A549 (cell line): ENCODE measurements around the gene BICC1. TPM values are rescaled to one million over a fixed set of nuclear protein-coding genes. Genes with fewer than 3 reads are reported as not detected.
A peak's percentile ranks its signal among the peaks of the same experiment; 100 is the strongest.

Experiments used
- ATAC-seq, 2 experiments: fragments of 200-7000 bp in 1 of 2; fragments of >200 bp in 1 of 2; cut with Nextera tagmentation in 1 of 2; cut with Tn5 transposase in 1 of 2; 3 replicates each; pipeline versions ENCODE4 v1.8.0 to v1.9.1; 2018 to 2020; ENCODE audit warnings: mild to moderate bottlenecking in 1 of 2, moderate library complexity in 1 of 2
- CTCF ChIA-PET: fragments of 300-600 bp; sonication (Branson Sonifier 250); formaldehyde crosslinking; extraction: SDS; loops from one replicate; lab custom pipeline; 2021; ENCODE audit warnings: antibody characterized with exemption, inconsistent platforms; lab: Yijun Ruan, JAX
- POLR2A ChIA-PET: fragments of 350-600 bp; formaldehyde crosslinking; extraction: SDS; loops from one replicate; lab custom pipeline; 2021; ENCODE audit warnings: antibody characterized with exemption, inconsistent platforms; lab: Yijun Ruan, JAX
- DNase-seq, 2 experiments: peaks; one replicate each; pipeline versions ENCODE4 v3.0.0 to v3.0.0-alpha.2; 2011 to 2016; ENCODE audit warnings: low read depth in 1 of 2, low spot score in 1 of 2
- FAIRE-seq: peaks from 2 replicates; lab custom pipeline; 2011; peaks lifted over from hg19 to GRCh38; lab: Jason Lieb, UNC
- H3K27ac ChIP-seq, 2 experiments: fragments of >200 bp; sonication (Bioruptor Twin); formaldehyde crosslinking; 3 replicates each; pipeline ENCODE4 v1.5.1; 2016 to 2017
- H3K4me1 ChIP-seq: fragments of >200 bp; sonication (Bioruptor Twin); formaldehyde crosslinking; 3 replicates; pipeline ENCODE4 v1.6.1; 2016
- H3K4me2 ChIP-seq: fragments of >200 bp; sonication (Bioruptor Twin); formaldehyde crosslinking; 3 replicates; pipeline ENCODE4 v1.6.1; 2016
- H3K4me3 ChIP-seq: fragments of >200 bp; sonication (Bioruptor Twin); formaldehyde crosslinking; 3 replicates; pipeline ENCODE4 v1.5.1; 2016
- H3K9me3 ChIP-seq: fragments of >200 bp; sonication (Bioruptor Twin); formaldehyde crosslinking; 3 replicates; pipeline ENCODE4 v1.6.1; 2016
- CHD4 ChIP-seq: fragments of 200-600 bp; sonication (generic); IDR thresholded peaks from 2 replicates; pipeline ENCODE4 v1.6.1; 2016; ENCODE audit warnings: antibody characterized with exemption, mild to moderate bottlenecking, borderline replicate concordance
- E2F6 ChIP-seq: IDR thresholded peaks from 2 replicates; pipeline ENCODE4 v1.6.1; 2012; ENCODE audit warnings: low read depth, borderline replicate concordance
- EHF ChIP-seq: fragments of 250-450 bp; sonication (Bioruptor Pico); IDR thresholded peaks from 2 replicates; pipeline ENCODE4 v1.5.0; 2020; ENCODE audit warnings: mild to moderate bottlenecking
- EP300 ChIP-seq, 2 experiments: fragments of >200 bp; sonication (Bioruptor Twin); formaldehyde crosslinking; IDR thresholded peaks; 2 replicates in 1 of 2; 3 replicates in 1 of 2; pipeline ENCODE4 v1.6.1; 2016 to 2017
- FOSL2 ChIP-seq, 2 experiments: fragments of 450-650 bp in 1 of 2; fragments of >200 bp in 1 of 2; sonication (Bioruptor Twin) in 1 of 2; formaldehyde crosslinking; IDR thresholded peaks; 2 replicates each; pipeline versions ENCODE4 v1.5.0 to v1.6.1; 2016 to 2020; ENCODE audit warnings: mild to moderate bottlenecking in 1 of 2, moderate library complexity in 1 of 2
- HES2 ChIP-seq: fragments of >200 bp; sonication (Bioruptor Twin); formaldehyde crosslinking; IDR thresholded peaks from 2 replicates; pipeline ENCODE4 v1.6.1; 2016
- HMGXB4 ChIP-seq: fragments of 250-450 bp; sonication (Bioruptor Pico); IDR thresholded peaks from 2 replicates; pipeline ENCODE4 v1.5.0; 2021; ENCODE audit warnings: mild to moderate bottlenecking, moderate library complexity, borderline replicate concordance
- HOXB5 ChIP-seq: fragments of 250-450 bp; sonication (Bioruptor Pico); IDR thresholded peaks from 2 replicates; pipeline ENCODE4 v1.5.0; 2020; ENCODE audit warnings: mild to moderate bottlenecking, moderate library complexity
- KDM5A ChIP-seq: fragments of 200-600 bp; sonication (generic); IDR thresholded peaks from 2 replicates; pipeline ENCODE4 v1.6.1; 2016; ENCODE audit warnings: antibody characterized with exemption, mild to moderate bottlenecking
- MAX ChIP-seq: IDR thresholded peaks from 2 replicates; pipeline ENCODE4 v1.6.1; 2012
- NPAS2 ChIP-seq: fragments of 250-450 bp; sonication (Bioruptor Pico); IDR thresholded peaks from 2 replicates; pipeline ENCODE4 v1.8.0; 2022; ENCODE audit warnings: mild to moderate bottlenecking, moderate library complexity, borderline replicate concordance
- POLR2AphosphoS2 ChIP-seq: conservative IDR thresholded peaks from 2 replicates; pipeline ENCODE4 v1.6.1; 2012; ENCODE audit warnings: low read length, improper control_type of control experiment, inconsistent platforms
- RARB ChIP-seq: fragments of 250-450 bp; sonication (Bioruptor Pico); IDR thresholded peaks from 2 replicates; pipeline ENCODE4 v1.8.0; 2021; ENCODE audit warnings: mild to moderate bottlenecking, moderate library complexity
- REST ChIP-seq: fragments of 200-600 bp; sonication (generic); IDR thresholded peaks from 2 replicates; pipeline ENCODE4 v1.6.1; 2016; ENCODE audit warnings: antibody characterized with exemption, mild to moderate bottlenecking, moderate library complexity
- RFX5 ChIP-seq: fragments of 450-650 bp; IDR thresholded peaks from 2 replicates; pipeline ENCODE4 v1.7.1; 2014; ENCODE audit warnings: antibody characterized with exemption, mild to moderate bottlenecking, moderate library complexity
- SREBF2 ChIP-seq: fragments of 450-650 bp; IDR thresholded peaks from 2 replicates; pipeline ENCODE4 v1.6.1; 2014; ENCODE audit warnings: mild to moderate bottlenecking, moderate library complexity
- TP53 ChIP-seq: fragments of 250-450 bp; sonication (Bioruptor Pico); IDR thresholded peaks from 2 replicates; pipeline ENCODE4 v1.5.0; 2021; ENCODE audit warnings: mild to moderate bottlenecking, moderate library complexity
- USF2 ChIP-seq: fragments of 450-650 bp; IDR thresholded peaks from 2 replicates; pipeline ENCODE4 v1.6.1; 2014; ENCODE audit warnings: antibody characterized with exemption
- WGBS: methylation state at CpG from one replicate; pipeline ENCODE4 v1.1.6; 2017; ENCODE audit errors: missing lambda C conversion rate; 5-methylcytosine and 5-hydroxymethylcytosine counted together
- polyA plus RNA-seq, 4 experiments: library from polyadenylated mRNA; depleted of rRNA in 3 of 4; stranded (reverse); fragments of >200 nt; fragmentation: RNase III in 1 of 4; extraction: RNeasy Plus Mini Kit Qiagen cat#74134 plus additional on column Dnase treatment in 1 of 4; gene quantifications; 2 replicates in 3 of 4; 3 replicates in 1 of 4; pipeline ENCODE4 v1.2.3, GENCODE V29; 2011 to 2017

Gene BICC1
- polyA plus RNA-seq, 2 of the 4 experiments (the other 2 are of a cell fraction), result 36.9 to 56.8 TPM

- H3K27ac ChIP-seq, result no peak overlapping the region
- H3K4me1 ChIP-seq, result peaks cover 42% of the 10 kb centered on the region
- ATAC-seq, result no peak
- no peak for FAIRE-seq
- no peak for TF ChIP-seq KDM5A
- TF ChIP-seq POLR2AphosphoS2, result no peak
- no peak for TF ChIP-seq HOXB5 (CRISPR knock-in tag)
- TF ChIP-seq TP53 (CRISPR knock-in tag), result no peak
- TF ChIP-seq MAX, result no peak
- no peak for TF ChIP-seq NPAS2 (CRISPR knock-in tag)
- TF ChIP-seq RFX5, result no peak
- TF ChIP-seq, all 56 proteins: peak for 0
- 78% methylated on average over 5 of the region's 5 CpGs for WGBS
- H3K4me3 ChIP-seq, result no peak overlapping the region
- ChIA-PET CTCF (interaction anchor here (0.9 kb wide), 1 partner anchor 9 kb away, joined by 4 read pairs; no protein-coding TSS in a partner anchor), POLR2A (no interaction called here)
- no peak for DNase-seq
- H3K4me2 ChIP-seq, result 0 out of 3 replicates have a peak overlapping the region, but pooled peaks have one; percentile 8
- peaks cover 5% of the 10 kb centered on the region; the same call in 2 of the 3 replicates for H3K9me3 ChIP-seq
These were observed 212.1 kb downstream of the BICC1 start for GRCh38 chr10:58724781-58725180.

GRCh38 chr10:58725901-58726300 is 213.2 kb downstream of the BICC1 start:
- CTCF ChIA-PET, result interaction anchor here (0.9 kb wide), 1 partner anchor 26 kb away, joined by 3 read pairs; no protein-coding TSS in a partner anchor
- DNase-seq, result no peak
- POLR2A ChIA-PET, result no interaction called here
- no peak for ATAC-seq
- TF ChIP-seq HES2 (no peak), CHD4 (no peak), FOSL2 (IDR thresholded peaks at IDR 0.05) (no peak), FOSL2 (CRISPR knock-in tag; IDR thresholded peaks at IDR 0.05) (no peak), USF2 (no peak), EHF (no peak), E2F6 (no peak), EP300 (IDR thresholded peaks at IDR 0.05) (no peak), RARB (CRISPR knock-in tag) (no peak), RFX5 (no peak), SREBF2 (no peak), HMGXB4 (no peak), REST (no peak)
- Histone ChIP-seq H3K4me2 (no peak overlapping the region), H3K27ac (no peak overlapping the region), H3K9me3 (peaks cover 16% of the 10 kb centered on the region), H3K4me3 (no peak overlapping the region), H3K4me1 (peaks cover 31% of the 10 kb centered on the region)
- FAIRE-seq, result no peak
